Ishikawa (cell line): ENCODE data around the gene ABCG1.

Source experiments
- CEBPB ChIP-seq: IDR thresholded peaks from 2 replicates; pipeline ENCODE4 v1.6.1; 2012
- CREB1 ChIP-seq: IDR thresholded peaks from 2 replicates; pipeline ENCODE4 v1.6.1; 2012; ENCODE audit warnings: low read depth
- EGR1 ChIP-seq: IDR thresholded peaks from 2 replicates; pipeline ENCODE4 v1.6.1; 2012
- EP300 ChIP-seq: IDR thresholded peaks from 2 replicates; pipeline ENCODE4 v1.6.1; 2012; ENCODE audit warnings: borderline replicate concordance
- FOXM1 ChIP-seq: IDR thresholded peaks from 2 replicates; pipeline ENCODE4 v1.6.1; 2012; ENCODE audit warnings: low read depth, borderline replicate concordance
- RAD21 ChIP-seq: IDR thresholded peaks from 2 replicates; pipeline ENCODE4 v1.6.1; 2012; ENCODE audit warnings: low read depth
- TAF1 ChIP-seq: IDR thresholded peaks from 2 replicates; pipeline ENCODE4 v1.6.1; 2012; ENCODE audit warnings: low read depth, mild to moderate bottlenecking
- TEAD4 ChIP-seq: IDR thresholded peaks from 2 replicates; pipeline ENCODE4 v1.6.1; 2012
- TF ChIP-seq, protein P1 (sequence below): IDR thresholded peaks from 2 replicates; pipeline ENCODE4 v1.6.1; 2012; ENCODE audit warnings: low read depth, mild to moderate bottlenecking
- TF ChIP-seq, protein P2 (sequence below): IDR thresholded peaks from 2 replicates; pipeline ENCODE4 v1.6.1; 2012

GRCh38 chr21:42254083-42254482, 35.1 kb downstream of the ABCG1 start:
- no peak for TF ChIP-seq TAF1
- TF ChIP-seq CREB1, result no peak
- no peak for TF ChIP-seq TEAD4
- TF ChIP-seq RAD21, result no peak
- no peak for TF ChIP-seq EP300
- TF ChIP-seq, protein P1, sequence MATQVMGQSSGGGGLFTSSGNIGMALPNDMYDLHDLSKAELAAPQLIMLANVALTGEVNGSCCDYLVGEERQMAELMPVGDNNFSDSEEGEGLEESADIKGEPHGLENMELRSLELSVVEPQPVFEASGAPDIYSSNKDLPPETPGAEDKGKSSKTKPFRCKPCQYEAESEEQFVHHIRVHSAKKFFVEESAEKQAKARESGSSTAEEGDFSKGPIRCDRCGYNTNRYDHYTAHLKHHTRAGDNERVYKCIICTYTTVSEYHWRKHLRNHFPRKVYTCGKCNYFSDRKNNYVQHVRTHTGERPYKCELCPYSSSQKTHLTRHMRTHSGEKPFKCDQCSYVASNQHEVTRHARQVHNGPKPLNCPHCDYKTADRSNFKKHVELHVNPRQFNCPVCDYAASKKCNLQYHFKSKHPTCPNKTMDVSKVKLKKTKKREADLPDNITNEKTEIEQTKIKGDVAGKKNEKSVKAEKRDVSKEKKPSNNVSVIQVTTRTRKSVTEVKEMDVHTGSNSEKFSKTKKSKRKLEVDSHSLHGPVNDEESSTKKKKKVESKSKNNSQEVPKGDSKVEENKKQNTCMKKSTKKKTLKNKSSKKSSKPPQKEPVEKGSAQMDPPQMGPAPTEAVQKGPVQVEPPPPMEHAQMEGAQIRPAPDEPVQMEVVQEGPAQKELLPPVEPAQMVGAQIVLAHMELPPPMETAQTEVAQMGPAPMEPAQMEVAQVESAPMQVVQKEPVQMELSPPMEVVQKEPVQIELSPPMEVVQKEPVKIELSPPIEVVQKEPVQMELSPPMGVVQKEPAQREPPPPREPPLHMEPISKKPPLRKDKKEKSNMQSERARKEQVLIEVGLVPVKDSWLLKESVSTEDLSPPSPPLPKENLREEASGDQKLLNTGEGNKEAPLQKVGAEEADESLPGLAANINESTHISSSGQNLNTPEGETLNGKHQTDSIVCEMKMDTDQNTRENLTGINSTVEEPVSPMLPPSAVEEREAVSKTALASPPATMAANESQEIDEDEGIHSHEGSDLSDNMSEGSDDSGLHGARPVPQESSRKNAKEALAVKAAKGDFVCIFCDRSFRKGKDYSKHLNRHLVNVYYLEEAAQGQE, result no peak
- TF ChIP-seq, protein P2, sequence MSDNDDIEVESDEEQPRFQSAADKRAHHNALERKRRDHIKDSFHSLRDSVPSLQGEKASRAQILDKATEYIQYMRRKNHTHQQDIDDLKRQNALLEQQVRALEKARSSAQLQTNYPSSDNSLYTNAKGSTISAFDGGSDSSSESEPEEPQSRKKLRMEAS, result no peak
- TF ChIP-seq FOXM1, result no peak
- TF ChIP-seq CEBPB, result no peak
- no peak for TF ChIP-seq EGR1
